Neutrophil (primary cell): Measurements from ENCODE around the gene ATRN.
"Not testable (repeated sequence)": the region's sequence is repeated elsewhere in the genome, so short reads cannot be mapped to it uniquely, and the experiment has no call there.

Experiments
- H3K27ac ChIP-seq: fragments of 200-600 bp; sonication (generic); 2 replicates; pipeline ENCODE4 v1.5.1; 2016; ENCODE audit warnings: mild to moderate bottlenecking, moderate library complexity
- H3K27me3 ChIP-seq: fragments of 200-600 bp; sonication (generic); 2 replicates; pipeline ENCODE4 v1.6.0; 2016; ENCODE audit warnings: mild to moderate bottlenecking
- H3K36me3 ChIP-seq: fragments of 200-600 bp; sonication (generic); 2 replicates; pipeline ENCODE4 v1.5.1; 2017
- H3K4me1 ChIP-seq, 2 experiments: fragments of 200-600 bp in 1 of 2; sonication (generic) in 1 of 2; 1 replicate in 1 of 2; 2 replicates in 1 of 2; pipeline versions ENCODE4 v1.5.1 to v1.6.1; 2013 to 2016; ENCODE audit warnings: low read depth in 1 of 2, low read length in 1 of 2, mild to moderate bottlenecking in 1 of 2, moderate library complexity in 1 of 2; ENCODE audit not compliant: control insufficient read depth in 1 of 2, insufficient read depth in 1 of 2
- H3K4me3 ChIP-seq, 2 experiments: fragments of 200-600 bp in 1 of 2; sonication (generic) in 1 of 2; 1 replicate in 1 of 2; 2 replicates in 1 of 2; pipeline ENCODE4 v1.5.1; 2013 to 2016; ENCODE audit warnings: low read depth in 1 of 2, low read length in 1 of 2, mild to moderate bottlenecking in 1 of 2, moderate library complexity in 1 of 2
- H3K9me3 ChIP-seq: fragments of 200-600 bp; sonication (generic); 2 replicates; pipeline ENCODE4 v1.5.1; 2016
- TF ChIP-seq, protein P1 (sequence below): fragments of 200-600 bp; sonication (generic); IDR thresholded peaks from 2 replicates; pipeline ENCODE4 v1.5.1; 2016; ENCODE audit warnings: antibody characterized with exemption

The ATRN gene

GRCh38 chr20:3470627-3471396 is at the start of gene ATRN:
TSS of gene ATRN (plus strand) at chr20:3471018. CDS start at chr20:3471108, 90 bp downstream.
- no peaks in the 10 kb centered on the region for H3K36me3 ChIP-seq
- peaks cover 13% of the 10 kb centered on the region for H3K27me3 ChIP-seq
- H3K27ac ChIP-seq: peak within 1 kb of the TSS; percentile 61
- no peaks in the 10 kb centered on the region for H3K9me3 ChIP-seq
- TF ChIP-seq, protein P1, sequence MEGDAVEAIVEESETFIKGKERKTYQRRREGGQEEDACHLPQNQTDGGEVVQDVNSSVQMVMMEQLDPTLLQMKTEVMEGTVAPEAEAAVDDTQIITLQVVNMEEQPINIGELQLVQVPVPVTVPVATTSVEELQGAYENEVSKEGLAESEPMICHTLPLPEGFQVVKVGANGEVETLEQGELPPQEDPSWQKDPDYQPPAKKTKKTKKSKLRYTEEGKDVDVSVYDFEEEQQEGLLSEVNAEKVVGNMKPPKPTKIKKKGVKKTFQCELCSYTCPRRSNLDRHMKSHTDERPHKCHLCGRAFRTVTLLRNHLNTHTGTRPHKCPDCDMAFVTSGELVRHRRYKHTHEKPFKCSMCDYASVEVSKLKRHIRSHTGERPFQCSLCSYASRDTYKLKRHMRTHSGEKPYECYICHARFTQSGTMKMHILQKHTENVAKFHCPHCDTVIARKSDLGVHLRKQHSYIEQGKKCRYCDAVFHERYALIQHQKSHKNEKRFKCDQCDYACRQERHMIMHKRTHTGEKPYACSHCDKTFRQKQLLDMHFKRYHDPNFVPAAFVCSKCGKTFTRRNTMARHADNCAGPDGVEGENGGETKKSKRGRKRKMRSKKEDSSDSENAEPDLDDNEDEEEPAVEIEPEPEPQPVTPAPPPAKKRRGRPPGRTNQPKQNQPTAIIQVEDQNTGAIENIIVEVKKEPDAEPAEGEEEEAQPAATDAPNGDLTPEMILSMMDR: no peak
- H3K4me1 ChIP-seq: peaks cover 19 to 21% of the 10 kb centered on the region in 2 experiments
- H3K4me3 ChIP-seq: peak within 1 kb of the TSS; percentile 75 to 83

- H3K27ac ChIP-seq: no peak overlapping the region
- TF ChIP-seq, protein P1: no peak
- no peaks in the 10 kb centered on the region for H3K27me3 ChIP-seq
- no peak overlapping the region for H3K4me3 ChIP-seq
- H3K36me3 ChIP-seq: no peaks in the 10 kb centered on the region
- H3K4me1 ChIP-seq: peaks cover 11% of the 10 kb centered on the region in 2 experiments
- H3K9me3 ChIP-seq: no peaks in the 10 kb centered on the region
Observed at GRCh38 chr20:3421985-3422384, 48.8 kb upstream of the ATRN start.

DNA sequence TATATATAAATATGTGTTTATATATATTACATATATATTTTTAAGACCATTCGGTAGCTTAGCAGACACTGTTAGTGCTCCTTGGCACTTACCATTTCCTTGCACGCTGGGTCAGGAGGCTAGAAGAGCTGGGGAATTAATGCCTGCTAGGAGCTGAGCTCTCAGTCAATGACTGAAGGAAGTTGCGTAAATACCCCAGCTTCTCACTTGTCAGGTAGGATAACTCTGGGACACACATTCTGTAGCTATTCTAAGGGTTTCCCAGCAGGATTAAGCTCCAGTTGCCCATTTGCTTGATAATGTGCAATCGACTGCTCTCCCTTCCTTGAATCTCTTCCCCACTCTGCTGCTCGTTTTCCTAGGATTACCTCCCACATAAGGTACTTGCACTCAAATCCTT is 47.7 kb upstream of the ATRN start:
- H3K36me3 ChIP-seq: no peaks in the 10 kb centered on the region
- H3K9me3 ChIP-seq: no peaks in the 10 kb centered on the region
- no peak overlapping the region for H3K4me3 ChIP-seq
- no peaks in the 10 kb centered on the region for H3K27me3 ChIP-seq
- peaks cover 11% of the 10 kb centered on the region in 2 experiments for H3K4me1 ChIP-seq
- no peak overlapping the region for H3K27ac ChIP-seq
- TF ChIP-seq, protein P1: no peak

GRCh38 chr20:3426766-3427165 is 44.1 kb upstream of the ATRN start:
- H3K27me3 ChIP-seq, H3K36me3 ChIP-seq, H3K4me3 ChIP-seq, H3K27ac ChIP-seq, H3K9me3 ChIP-seq, H3K4me1 ChIP-seq: not testable (repeated sequence)

DNA sequence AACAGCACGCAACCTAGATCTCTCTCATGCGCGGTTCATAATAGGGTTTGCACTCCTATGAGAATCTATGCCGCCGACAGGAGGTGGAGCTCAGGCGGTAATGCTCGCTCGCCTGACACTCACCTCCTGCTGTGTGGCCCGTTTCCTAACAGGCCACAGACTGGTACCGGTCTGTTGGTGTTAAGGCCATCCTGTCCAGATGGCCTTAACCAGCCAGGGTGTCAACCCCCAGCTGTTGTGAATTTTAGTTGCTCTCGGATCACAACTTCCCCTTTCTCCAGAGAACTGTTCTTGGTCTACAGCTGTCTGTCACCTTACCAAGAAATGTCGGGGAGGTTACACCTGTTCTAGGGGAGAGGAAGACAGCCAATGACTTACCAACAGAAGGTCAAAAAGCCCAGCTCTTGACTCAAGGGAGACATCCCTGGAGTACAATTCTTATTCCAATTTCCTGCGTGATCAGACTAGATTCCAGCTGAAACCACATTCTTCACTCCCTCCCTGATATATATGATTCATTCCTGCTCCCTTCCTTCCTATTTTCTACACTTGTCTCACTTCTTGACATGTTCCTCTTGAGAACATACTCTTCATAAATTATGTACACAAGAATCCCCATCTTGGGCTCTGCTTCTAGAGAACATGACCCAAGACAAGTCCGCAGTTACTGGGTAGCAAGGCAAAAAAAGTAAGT is 40.3 kb upstream of the ATRN start:
- H3K36me3 ChIP-seq: no peaks in the 10 kb centered on the region
- H3K4me3 ChIP-seq: peak overlapping the region in 1 of 2 experiments; percentile 6
- no peaks in the 10 kb centered on the region for H3K27me3 ChIP-seq
- TF ChIP-seq, protein P1: no peak
- no peak overlapping the region for H3K27ac ChIP-seq
- H3K9me3 ChIP-seq: no peaks in the 10 kb centered on the region
- H3K4me1 ChIP-seq: peaks cover 6% of the 10 kb centered on the region in 2 experiments

DNA sequence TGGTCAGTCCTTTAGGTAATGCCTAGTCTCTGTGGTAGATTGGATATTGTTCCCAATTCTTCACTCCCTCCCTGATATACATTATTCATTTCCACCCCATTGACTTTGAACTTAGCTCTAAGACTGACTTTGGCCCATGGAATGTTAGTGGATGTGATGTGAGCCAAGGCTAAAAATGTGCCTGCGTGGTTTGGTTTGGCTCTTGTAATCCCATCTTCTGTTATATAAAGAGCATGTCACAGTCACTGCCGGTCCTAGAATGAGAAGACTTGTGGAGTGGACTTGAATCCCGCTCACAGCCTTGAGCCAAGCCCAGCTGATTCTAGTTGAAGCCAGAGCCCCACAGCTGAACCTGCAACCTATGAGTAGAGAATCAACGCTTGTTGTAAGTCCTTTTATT is 39.7 kb upstream of the ATRN start:
- H3K4me1 ChIP-seq: peaks cover 6% of the 10 kb centered on the region in 2 experiments
- H3K27ac ChIP-seq: no peak overlapping the region
- TF ChIP-seq, protein P1: no peak
- H3K4me3 ChIP-seq: no peak overlapping the region
- H3K36me3 ChIP-seq: no peaks in the 10 kb centered on the region
- no peaks in the 10 kb centered on the region for H3K27me3 ChIP-seq
- no peaks in the 10 kb centered on the region for H3K9me3 ChIP-seq
